Measurements from ENCODE around the gene HMCN2. TPM values are rescaled to one million over a fixed set of nuclear protein-coding genes. Genes with fewer than 3 reads are reported as not detected.

HMCN2 gene
- total and polyA plus RNA-seq, 2 of the 4 experiments (the other 2 are of a cell fraction), result 0.02 TPM; not detected in 1

- Histone ChIP-seq H3K27me3 (ENCODE audit: control insufficient read depth, insufficient read depth, low read length) (peaks cover 29% of the 10 kb centered on the region), H2AK5ac (ENCODE audit: low read depth, low read length) (no peak overlapping the region), H2BK5ac (ENCODE audit: low read depth, low read length, poor library complexity, severe bottlenecking) (no peak overlapping the region), H3K4me2 (ENCODE audit: low read depth, low read length) (no peak overlapping the region), H4K5ac (ENCODE audit: low read depth, low read length) (no peak overlapping the region), H2BK20ac (ENCODE audit: low read depth, low read length) (no peak overlapping the region), H3K18ac (ENCODE audit: low read depth, low read length) (no peak overlapping the region), H3K9me1 (ENCODE audit: insufficient read depth, low read length) (no peaks in the 10 kb centered on the region), H2AK9ac (replicated peaks; ENCODE audit: low read depth, low read length, poor library complexity) (no peak overlapping the region), H3K56ac (ENCODE audit: extremely low read depth, insufficient read depth, low read length) (no peak overlapping the region), H3K79me1 (ENCODE audit: low read depth in 1 of 2, low read length in 2 of 2) (no peaks in the 10 kb centered on the region), H3K23ac (ENCODE audit: low read depth, low read length) (no peak overlapping the region), H4K20me1 (ENCODE audit: insufficient read depth, low read length) (0 out of 2 replicates have a peak, but pooled peaks cover 2% of the 10 kb centered on the region), H3K4me1 (ENCODE audit: control insufficient read depth, insufficient read depth, low read length) (peaks cover 9% of the 10 kb centered on the region; the same call in 1 of the 2 replicates), H2BK120ac (ENCODE audit: low read depth, low read length) (no peak overlapping the region), H4K91ac (ENCODE audit: insufficient read depth, low read depth, low read length) (no peak overlapping the region), H3K4ac (ENCODE audit: low read depth, low read length) (no peak overlapping the region), H3K36me3 (ENCODE audit: control insufficient read depth, insufficient read depth, low read length) (no peaks in the 10 kb centered on the region), H2AFZ (replicated peaks; ENCODE audit: low read length, poor library complexity) (no peak overlapping the region), H3K9ac (ENCODE audit: low read depth, low read length) (no peak overlapping the region), H2BK15ac (ENCODE audit: low read depth, low read length) (no peak overlapping the region), H3K9me3 (ENCODE audit: control insufficient read depth, insufficient read depth, low read length) (no peaks in the 10 kb centered on the region), H3K14ac (replicated peaks; ENCODE audit: low read depth, low read length) (no peak overlapping the region; the same call in 1 of the 2 replicates), H4K8ac (ENCODE audit: low read depth in 2 of 2, low read length in 2 of 2) (no peak overlapping the region), H3K27ac (ENCODE audit: insufficient read depth, low read length) (no peak overlapping the region), H3K4me3 (ENCODE audit: insufficient read depth, low read depth, low read length) (no peak overlapping the region)
- ChIA-PET CTCF (no interaction called here), POLR2A (ENCODE audit: unreplicated experiment) (interaction anchor here (0.7 kb wide), 1 partner anchor 291 kb away, joined by 19 read pairs; no protein-coding TSS in a partner anchor)
- TF ChIP-seq NFE2L2 (IDR thresholded peaks at IDR 0.05; ENCODE audit: low read depth, low read length) (no peak), MXI1 (IDR thresholded peaks at IDR 0.05; ENCODE audit: borderline replicate concordance, low read depth, low read length) (no peak), POLR2A (IDR thresholded peaks at IDR 0.05; ENCODE audit: low read depth, low read length) (no peak), MAZ (IDR thresholded peaks at IDR 0.05; ENCODE audit: borderline replicate concordance, low read depth, low read length) (no peak), BHLHE40 (IDR thresholded peaks at IDR 0.05; ENCODE audit: low read depth, low read length) (no peak), RAD21 (IDR thresholded peaks at IDR 0.05; ENCODE audit: low read length) (no peak), ELK1 (IDR thresholded peaks at IDR 0.05; ENCODE audit: borderline replicate concordance, low read depth, low read length) (no peak), CEBPB (IDR thresholded peaks at IDR 0.05; ENCODE audit: low read depth, low read length) (no peak), RCOR1 (IDR thresholded peaks at IDR 0.05; ENCODE audit: insufficient replicate concordance, low read length) (no peak), FOS (IDR thresholded peaks at IDR 0.05; ENCODE audit: low read depth, low read length) (no peak), CHD1 (IDR thresholded peaks at IDR 0.05; ENCODE audit: low read depth, low read length) (no peak), SMC3 (IDR thresholded peaks at IDR 0.05; ENCODE audit: low read depth, low read length) (no peak), RFX5 (IDR thresholded peaks at IDR 0.05; ENCODE audit: low read depth, low read length) (no peak), USF2 (IDR thresholded peaks at IDR 0.05; ENCODE audit: low read depth, low read length) (no peak), MAFK (IDR thresholded peaks at IDR 0.05; ENCODE audit: low read depth, low read length) (no peak), CTCF (conservative IDR thresholded peaks at IDR 0.05; ENCODE audit: low read depth, low read length) (no peak)
- no CpG with 5 or more reads among the region's 4 CpGs for WGBS, 2 experiments (ENCODE audit: extremely low coverage in 2 of 2, insufficient read length in 1 of 2)
- no peak for ATAC-seq (ENCODE audit: low read depth)
- BruUV-seq (replicated peaks), result no TSS peak
- intact Hi-C loops (cut with micrococcal nuclease), result loop anchor here (10.0 kb wide), 1 partner anchor 60 kb away; no protein-coding TSS in a partner anchor
- dilution Hi-C loops (cut with HindIII; ENCODE audit: low sequenced_read_pairs, unreplicated experiment), result no loop called here
- in situ Hi-C loops (cut with MboI; ENCODE audit: low sequenced_read_pairs), result loop anchor here (5.0 kb wide), 1 partner anchor 223 kb away; no protein-coding TSS in a partner anchor
- no peak for DNase-seq
Measured at GRCh38 chr9:130334915-130335314, 69.4 kb downstream of the HMCN2 start.
